Embryonic facial prominence (tissue), 1 donor: Measurements from ENCODE around the gene MAP2.
"Not testable (repeated sequence)": the region's sequence is repeated elsewhere in the genome, so short reads cannot be mapped to it uniquely, and the experiment has no call there.

Experiments
- DNase-seq: peaks from one replicate; pipeline ENCODE4 v3.0.0-alpha.2; 2016; ENCODE audit errors: extremely low spot score

Gene MAP2

DNA sequence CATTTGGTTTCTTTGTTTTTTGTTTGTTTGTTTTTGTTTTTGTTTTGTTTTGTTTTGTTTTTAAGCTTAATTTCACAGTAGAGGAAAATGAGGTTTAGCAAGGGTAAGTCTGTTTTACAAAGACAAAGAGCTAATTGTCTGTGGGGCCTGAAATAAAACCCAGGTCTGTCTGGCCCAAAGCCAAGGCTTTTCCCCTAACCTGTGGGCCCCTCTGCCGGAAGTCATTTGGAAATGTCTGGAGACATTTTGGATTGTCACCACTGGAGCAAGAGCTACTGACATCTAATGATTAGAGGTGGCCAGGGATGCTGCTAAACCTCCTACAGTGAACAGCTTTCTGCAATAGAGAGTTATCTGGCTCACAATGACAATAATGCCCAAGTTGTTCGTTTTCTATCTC, 167.2 kb downstream of the MAP2 start:
- no peak for DNase-seq

DNA sequence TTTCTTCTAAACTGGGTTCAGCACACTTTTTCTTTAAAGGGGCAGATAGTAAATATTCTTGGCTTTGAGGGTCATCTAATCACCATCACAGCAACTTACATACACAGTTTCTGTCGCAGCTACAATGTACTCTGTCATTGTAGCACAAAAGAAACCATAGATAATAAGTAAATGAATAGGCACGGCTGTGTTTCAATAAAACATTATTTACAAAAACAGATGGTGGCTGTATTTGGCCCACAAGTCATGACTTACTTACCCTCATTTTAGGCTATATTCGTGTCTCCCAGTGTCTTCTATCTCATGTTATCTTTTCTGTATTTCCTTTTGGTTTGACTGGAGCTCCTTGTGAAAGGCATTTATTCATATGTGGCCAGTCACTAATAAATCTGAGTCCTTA, 168.3 kb downstream of the MAP2 start:
- no peak for DNase-seq

DNA sequence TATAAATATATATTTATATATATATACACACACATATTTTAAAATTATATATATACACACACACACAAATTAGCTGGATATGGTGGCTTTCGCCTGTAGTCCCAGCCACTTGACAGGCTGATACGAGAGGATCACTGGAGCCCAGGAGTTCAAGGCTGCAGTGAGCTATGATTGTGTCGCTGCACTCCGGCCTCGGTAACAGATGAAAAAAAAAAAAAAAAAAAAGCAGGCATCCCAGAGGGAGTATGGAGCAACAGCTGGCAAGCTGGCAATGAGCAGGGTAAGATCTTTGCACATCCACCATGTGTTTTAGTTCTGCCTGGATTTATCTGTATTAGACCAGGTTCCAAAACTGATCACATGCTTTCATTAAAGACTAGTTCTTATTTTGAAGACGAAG, 170.1 kb downstream of the MAP2 start:
- no peak for DNase-seq

DNA sequence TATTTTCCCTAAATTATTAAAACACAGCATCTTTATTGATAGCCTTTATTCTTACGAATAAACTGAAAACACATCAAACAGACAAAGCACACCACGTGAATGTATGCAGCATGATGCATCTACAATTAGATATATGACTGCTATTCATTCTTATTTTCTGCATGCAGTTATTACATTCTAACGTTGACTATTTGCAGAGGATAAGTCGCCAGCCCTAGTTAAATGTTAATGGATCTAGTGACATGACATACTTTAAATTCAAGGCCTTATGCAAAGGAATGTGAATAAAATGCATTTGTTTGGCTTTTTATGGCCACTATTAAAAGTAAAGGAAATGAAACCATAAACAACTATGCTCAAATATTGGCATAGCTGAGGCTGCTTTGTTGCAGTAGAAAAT, 172.4 kb downstream of the MAP2 start:
- no peak for DNase-seq

DNA sequence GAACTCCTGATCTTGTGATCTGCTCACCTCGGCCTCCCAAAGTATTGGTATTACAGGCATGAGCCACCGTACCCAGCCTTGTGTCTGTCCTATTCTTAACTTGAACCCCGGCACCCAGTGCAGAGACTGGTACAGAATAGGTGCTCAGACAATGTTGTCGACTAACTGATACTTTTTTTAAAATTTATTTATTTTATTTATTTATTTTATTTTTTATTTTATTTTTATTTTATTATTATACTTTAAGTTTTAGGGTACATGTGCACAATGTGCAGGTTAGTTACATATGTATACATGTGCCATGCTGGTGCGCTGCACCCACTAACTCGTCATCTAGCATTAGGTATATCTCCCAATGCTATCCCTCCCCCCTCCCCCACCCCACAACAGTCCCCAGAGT, 174.4 kb downstream of the MAP2 start:
- not testable (repeated sequence) for DNase-seq

DNA sequence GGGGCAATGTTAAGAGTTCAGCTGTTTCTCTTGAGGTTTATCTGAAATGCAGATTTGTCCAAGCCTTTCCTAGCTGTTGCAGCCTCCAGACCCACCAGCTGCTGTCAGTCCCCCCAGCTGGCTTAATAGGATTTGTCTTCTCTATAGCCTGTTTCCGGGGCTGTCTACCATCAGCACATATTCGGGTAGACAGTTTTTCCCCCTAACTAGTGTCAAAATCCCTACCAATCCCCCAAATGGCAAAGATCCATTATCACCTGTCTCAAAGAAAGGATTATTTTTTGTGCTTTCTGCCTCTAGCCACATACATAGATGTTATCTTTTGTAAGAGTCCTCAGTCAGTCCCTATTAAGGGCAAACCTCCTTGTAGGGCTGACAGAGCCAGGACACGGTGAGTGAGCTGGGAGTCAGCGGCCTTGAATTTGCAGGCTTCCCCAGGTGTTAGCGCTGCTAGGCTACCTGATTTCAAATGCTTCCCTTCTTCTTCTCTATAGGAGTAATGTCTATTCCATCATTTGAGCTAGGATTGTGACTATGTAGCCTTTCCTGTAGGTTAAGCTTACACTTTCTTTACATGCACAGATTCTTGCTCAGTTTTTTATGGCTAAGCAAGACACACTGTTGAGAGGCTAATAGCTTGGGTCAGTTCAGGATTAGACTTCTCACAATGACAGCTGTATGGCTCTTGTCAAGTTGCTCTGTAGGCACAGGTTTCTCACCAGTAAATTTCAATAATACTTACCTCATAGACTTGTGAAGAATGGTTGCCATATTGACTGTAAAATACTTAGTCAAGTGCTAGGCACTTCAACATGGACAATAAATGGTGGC, 176.7 kb downstream of the MAP2 start:
- DNase-seq = no peak

DNA sequence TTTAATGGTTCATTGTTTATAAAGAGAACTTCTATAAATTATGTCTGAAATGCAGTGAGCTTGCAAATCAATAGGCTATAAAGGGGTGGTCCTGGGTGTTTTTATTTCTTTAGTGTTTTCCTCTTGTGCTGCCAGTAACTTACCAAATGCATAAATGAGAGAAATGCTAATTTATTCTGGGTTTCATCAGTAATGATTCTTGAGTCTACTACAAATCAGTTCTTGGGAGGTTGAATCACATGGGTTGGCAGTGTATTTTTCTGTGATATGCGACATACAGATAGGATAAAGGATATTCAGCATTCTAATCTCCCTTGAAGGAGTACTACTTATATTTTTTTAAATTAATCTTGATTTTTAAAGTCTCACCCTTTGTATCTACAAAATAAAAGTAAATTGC, 177.7 kb downstream of the MAP2 start:
- no peak for DNase-seq

DNA sequence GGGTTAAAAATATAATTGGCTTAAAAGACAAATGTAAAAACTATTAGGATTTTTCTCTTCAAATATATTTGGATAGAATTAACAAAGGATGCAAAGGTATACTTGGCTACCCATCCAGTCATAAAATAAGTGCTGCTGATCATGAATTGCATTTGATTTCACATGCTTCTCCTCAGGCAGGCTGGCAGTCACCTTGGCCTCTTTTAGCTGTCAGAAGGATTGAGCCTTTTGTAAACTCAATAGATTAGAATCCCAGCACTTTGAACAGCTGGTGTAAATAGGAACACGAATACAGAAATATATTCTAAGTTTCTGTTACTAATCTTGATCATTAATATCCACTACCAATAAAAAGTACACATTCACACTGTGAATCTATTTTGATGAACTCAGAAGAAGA, 178.4 kb downstream of the MAP2 start:
- no peak for DNase-seq

DNA sequence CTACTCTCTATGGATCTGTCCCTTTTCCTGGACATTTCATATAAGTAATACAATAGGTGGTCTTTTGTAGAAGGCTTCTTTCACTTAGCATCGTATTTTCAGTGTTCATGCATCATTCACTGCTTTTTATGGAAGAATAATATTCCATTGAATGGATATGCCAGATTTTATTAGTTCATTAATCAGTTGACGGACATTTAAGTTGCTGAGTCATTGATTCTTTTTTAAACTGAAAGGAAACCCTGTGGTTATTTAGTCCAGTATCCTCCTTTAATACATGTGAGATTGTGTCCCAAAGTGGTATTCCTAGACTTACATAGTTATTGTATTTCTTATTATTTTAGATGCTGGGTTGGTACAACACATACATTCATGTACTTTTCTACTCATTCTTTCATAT, 185.7 kb downstream of the MAP2 start:
- DNase-seq = no peak

DNA sequence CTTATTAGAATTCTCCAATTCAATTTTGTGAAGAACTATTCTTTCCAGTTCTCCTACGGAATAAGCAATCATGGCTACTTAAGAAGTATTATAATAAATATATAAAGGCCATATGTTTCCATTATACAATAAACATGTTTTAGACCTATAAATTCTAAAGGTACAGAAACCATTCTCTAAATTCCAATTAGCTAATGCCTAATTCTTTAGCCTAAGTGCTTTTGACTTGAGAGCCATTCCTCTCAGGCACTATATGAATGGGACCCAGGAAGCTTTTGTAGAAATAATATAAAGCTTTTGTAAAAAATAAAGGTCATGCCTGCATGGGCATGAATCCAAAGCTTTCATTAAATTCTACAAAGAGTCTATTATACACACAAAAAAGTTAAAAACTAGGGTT, 186.8 kb downstream of the MAP2 start:
- no peak for DNase-seq

DNA sequence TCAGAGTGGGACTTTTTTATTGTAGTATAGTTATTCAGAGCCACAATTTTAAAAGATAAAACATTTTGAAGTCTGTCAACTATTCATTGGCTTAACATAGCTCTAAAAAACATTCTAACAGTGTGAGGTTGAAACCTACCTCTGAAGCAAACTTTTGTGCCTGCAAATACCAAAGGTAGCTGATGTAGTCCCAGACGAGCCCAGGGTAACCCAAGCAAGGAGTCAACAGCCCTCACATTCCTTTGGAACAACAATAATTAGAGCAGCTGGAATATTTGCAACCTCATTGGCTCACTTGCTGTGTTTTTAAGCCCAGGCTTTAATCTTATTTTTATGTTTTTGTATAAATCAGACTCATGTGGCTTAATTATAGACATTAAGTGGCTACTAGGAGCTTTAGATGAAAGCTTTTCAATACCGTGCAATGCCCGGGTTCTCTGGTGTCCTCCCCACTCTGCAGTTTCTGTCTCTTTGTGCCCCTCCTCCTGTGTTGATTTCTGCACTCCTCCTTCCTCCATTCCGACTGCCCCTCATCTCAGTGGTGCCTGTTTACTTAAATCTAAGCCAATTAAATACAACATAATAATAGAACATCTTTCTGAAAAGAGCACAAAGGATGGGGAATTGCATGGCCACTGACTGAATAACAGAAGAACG, 189.9 kb downstream of the MAP2 start:
- no peak for DNase-seq

DNA sequence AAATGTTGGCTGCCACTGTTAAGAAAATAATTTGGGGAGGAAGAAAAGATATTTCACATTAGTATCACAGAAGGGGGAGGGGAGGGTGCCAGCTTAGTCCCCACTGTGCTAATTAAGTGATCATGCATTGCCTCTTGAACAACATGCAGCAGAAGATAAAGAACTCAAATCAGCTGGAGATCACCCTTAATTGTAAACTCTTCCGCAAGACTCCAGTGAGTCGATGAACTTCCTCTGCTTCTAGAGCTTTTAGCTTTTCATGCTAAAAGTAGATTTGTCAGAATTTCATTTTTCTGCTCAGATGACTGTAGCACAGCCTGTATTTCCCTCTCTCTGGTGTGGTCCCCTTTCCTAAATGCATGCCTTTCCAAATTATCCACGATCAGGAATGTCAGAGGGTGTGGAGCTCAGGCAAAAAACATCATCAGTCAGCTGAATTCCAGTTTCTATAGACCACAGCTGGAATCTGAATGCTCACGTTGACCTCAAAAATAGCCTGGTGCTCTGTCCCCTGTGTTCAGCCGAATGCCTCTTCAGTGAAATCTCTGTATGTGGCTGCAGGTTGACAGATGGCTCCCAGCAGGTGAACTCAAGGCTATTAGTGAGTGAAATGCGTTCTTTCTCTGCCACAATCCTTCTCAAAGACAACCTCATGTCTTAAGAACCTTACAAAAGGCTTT, 191.0 kb downstream of the MAP2 start:
- no peak for DNase-seq

DNA sequence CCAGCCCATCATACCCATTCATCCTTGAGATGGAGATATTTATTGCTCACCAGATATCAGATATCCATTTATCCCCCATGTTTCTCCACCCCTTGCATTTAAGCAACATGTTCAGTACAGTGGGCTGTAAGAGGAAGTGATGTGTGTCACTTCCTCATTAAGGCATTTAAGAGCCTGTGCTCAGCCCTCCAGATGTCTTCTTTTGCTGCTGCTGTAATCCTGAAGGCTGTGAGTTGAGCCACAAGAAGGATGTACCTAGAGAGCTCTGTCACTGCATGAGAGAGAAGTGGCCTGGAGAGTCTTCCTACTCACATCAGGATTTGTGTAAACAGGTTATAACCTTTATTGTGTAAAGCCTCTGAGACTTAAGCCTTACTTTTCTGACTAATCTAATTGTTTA, 195.9 kb downstream of the MAP2 start:
- DNase-seq = no peak

DNA sequence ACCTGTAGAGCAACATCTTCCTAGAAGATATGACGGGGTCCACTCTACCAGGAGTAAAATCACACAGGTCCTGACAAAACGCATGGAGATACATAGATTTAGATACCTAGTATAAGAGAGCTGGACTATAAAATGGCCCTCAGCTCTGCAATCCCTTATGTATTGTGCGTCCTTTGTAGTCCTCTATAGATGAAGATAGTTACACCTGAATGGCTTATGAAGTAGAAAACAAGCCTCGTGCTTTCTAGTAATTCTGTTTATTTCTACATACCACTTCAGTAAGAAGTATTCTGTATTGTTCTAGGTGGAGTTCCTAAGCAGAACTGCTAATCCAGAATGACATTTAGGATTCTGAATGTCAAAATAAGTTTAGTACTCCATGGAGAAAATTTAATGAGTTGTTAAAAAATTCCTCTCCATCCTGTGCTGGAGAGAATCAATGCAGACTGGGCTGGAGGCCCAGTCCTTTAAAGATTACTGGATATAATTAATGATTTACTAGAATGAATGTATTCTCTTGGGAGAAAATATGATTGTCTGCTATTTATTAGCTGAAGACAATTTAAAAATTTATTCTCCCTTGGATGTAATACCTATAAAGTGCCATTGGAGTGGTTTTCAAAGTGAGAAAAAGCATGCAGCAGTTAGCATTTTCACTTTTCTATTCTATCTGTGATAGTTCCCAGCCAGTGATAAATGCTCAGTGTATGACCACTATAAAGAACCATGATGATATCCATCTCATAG, 200.5 kb downstream of the MAP2 start:
- no peak for DNase-seq

DNA sequence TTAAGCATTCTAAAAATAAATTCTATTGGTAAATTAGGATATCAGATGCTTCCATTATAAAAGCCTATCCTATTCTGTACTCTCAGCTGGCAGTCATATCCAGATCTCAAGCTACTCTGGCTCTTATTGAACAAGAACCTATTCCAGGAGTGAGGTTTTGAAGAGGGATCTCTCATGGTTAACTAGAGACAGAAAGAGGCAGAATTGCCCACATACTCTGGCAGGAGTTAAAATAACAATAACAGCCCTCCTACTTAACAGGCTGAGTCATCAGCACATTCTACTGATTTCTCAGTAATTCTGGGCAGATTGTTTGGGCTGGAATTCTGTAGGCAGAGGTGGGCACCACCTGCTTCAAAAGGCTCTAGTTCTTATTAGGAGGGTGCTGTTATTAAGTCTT, 205.8 kb downstream of the MAP2 start:
- DNase-seq = no peak

DNA sequence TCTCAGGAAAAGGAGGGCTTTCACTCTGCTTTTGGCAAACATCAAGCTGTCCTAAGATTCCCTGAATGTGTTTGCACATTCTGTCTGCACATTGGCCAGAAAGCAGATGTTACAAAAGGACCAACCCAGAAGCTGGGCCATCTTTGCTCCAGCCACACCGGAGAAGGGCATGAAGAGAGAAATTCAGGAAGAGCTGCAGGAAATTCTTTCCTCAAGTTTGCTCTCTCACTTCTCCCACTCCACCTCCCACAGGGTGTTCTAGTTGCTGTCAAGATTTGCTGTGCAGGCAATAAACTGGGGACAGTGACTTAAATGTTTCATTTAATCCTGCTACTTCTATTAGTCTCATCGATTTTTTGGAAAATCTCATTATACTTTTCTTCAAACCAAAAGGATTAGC, 210.1 kb downstream of the MAP2 start:
- no peak for DNase-seq

DNA sequence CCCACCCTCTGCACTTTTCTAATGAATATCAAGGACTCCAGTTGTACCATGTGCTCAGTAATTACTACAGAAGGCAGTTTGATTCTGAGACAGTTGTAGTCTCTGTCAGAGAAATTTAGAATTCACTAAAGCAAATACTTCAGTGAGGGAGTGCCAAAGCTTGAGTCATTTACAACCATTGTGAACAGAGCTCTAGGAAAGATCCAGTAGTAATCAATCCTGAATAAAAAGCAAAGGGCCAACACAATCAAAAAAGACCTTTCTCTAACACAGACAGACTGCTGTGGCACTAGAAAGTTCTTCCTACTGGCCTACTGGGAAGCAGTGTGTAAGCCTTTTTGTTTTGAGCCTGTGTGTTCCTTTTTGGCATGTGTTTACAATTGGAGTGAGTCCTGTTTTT, 212.2 kb downstream of the MAP2 start:
- DNase-seq = no peak

DNA sequence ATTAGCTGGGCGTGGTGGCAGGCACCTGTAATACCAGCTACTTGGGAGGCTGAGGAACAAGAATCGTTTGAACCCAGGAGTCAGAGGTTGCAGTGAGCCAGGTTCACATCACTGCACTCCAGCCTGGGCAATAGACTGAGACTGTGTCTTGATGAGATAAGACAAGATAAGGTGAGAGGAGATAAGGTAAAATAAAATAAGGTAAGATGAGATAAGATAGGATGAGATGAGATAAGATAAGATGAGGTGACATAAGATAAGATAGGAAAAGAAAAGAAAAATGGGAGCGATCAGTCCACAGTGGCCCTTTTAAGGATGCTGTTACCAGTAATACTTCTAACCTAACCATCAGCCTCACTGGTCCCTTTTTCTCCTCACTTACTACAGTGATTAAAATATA, 213.4 kb downstream of the MAP2 start:
- DNase-seq = no peak

DNA sequence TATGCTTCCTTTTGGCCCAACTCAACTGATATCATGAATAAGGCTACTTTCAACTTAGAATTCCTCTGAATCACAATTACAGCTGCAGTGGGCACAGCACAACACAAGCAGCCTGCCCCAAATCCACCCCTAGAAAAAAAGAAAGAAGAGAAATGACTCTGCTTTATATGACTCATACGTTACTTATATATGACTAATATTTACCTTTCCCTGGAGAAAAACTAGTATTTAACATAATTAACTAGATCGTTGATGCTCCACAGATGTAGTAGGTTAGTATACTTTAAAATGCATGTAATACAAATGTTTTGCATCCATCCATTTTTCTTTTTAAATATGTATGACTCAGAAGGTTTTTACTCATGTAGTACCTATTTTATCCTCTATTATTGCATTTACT, 214.5 kb downstream of the MAP2 start:
- DNase-seq = no peak

DNA sequence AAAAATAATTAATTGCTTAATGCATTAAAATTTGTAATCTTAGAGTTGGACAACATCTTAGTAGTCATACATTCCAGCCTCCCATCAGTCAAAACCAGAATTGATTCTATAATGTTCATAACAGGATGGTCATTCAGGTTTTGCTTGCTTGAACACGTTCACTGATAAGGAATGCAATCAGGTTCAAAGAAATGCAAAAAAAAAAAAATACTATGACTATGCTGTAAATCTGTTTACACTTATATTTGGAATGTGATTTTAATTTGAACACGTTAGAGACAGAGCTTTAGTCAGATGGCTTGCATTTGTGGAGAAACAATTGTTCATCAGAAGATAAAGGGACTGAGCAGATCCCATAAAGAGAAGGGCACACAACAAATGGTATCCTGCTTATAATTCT, 216.5 kb downstream of the MAP2 start:
- DNase-seq = no peak

DNA sequence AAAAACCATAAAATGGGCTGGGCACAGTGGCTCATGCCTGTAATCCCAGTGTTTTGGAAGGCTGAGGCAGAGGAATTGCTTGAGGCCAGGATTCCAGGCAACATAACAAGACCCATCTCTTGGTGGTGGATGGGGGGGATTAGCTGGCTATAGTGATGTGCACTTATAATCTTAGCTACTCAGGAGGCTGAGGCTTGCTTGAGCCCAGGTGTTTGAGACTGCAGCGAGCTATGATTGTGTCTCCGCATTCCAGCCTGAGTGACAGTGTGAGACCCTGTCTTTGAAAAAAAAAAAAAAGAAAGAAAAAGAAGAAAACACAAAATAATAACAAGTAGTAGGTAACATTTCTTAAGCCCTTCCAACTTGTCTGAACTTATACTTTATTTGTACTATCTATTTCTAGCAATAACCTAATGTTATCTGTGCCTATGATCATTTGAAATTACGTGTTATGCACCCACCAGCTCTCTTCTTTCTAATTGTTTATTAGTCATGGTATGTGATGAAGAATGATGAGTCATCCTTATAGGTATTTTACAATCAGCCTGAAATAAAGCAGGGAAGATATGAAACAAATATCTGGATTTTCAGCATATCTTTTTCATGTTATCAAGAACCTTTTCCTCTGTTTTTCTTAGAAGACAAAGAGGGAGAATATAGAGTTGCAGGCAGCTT, 218.4 kb downstream of the MAP2 start:
- DNase-seq = no peak

DNA sequence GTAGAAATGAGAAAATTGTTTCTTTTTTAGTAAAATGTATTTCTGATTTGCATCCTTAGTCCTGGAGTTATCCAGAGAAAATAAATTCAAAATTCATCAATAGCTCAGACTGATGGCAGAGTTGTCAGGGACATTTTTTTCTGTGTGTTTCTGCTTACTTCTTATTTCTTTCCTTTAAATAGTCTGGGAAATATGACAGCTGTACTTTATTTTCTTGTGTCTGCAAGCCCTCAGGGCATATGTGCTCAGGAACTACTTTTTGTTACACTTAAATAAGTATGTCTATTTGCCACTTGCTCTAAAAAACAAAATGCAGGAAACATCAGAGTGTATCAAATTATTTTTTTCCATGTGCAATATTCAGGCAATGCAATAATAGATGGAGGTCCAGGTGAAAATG, 221.0 kb downstream of the MAP2 start:
- DNase-seq = no peak
